Panc1 (cell line): ENCODE data around the gene TINAGL1. TPM values are rescaled to one million over a fixed set of nuclear protein-coding genes. Genes with fewer than 3 reads are reported as not detected.

Experiments used
- ATAC-seq: fragments of 200-7000 bp; cut with Tn5 transposase; 2 replicates; pipeline ENCODE4 v1.9.1; 2020; ENCODE audit warnings: mild to moderate bottlenecking, moderate library complexity
- BruUV-seq: library from RNA; stranded (reverse); fragments of 400-500 nt; replicated peaks from 2 replicates; lab custom pipeline; 2021; lab: Mats Ljungman, UMichigan
- CTCF ChIA-PET: fragments of 300-600 bp; sonication (Branson Sonifier 250); formaldehyde crosslinking; loops from one replicate; lab custom pipeline; 2022; ENCODE audit warnings: antibody characterized with exemption; lab: Charles Lee
- POLR2A ChIA-PET: fragments of 300-600 bp; sonication (Branson Sonifier 250); formaldehyde crosslinking; loops from one replicate; lab custom pipeline; 2022; ENCODE audit warnings: antibody characterized with exemption; lab: Charles Lee
- DNase-seq: peaks from one replicate; pipeline ENCODE4 v3.0.0-alpha.2; 2010; ENCODE audit warnings: low read depth, low spot score
- H3K27ac ChIP-seq: 2 replicates; pipeline ENCODE4 v1.5.1; 2011; ENCODE audit warnings: mild to moderate bottlenecking, low read length, inconsistent platforms
- H3K27me3 ChIP-seq: fragments of 200-500 bp; sonication (Bioruptor generic); 2 replicates; pipeline ENCODE4 v1.6.0; 2014; ENCODE audit warnings: low read length, inconsistent platforms; ENCODE audit not compliant: control insufficient read depth, insufficient read depth
- H3K36me3 ChIP-seq: fragments of 200-500 bp; sonication (Bioruptor generic); 2 replicates; pipeline ENCODE4 v1.5.1; 2014; ENCODE audit warnings: inconsistent platforms, mild to moderate bottlenecking, low read length, moderate library complexity; ENCODE audit not compliant: control insufficient read depth, insufficient read depth
- H3K4me1 ChIP-seq: 2 replicates; pipeline ENCODE4 v1.5.1; 2011; ENCODE audit warnings: inconsistent platforms, mild to moderate bottlenecking, low read length, moderate library complexity; ENCODE audit not compliant: control insufficient read depth, insufficient read depth
- H3K4me3 ChIP-seq, 2 experiments: 2 replicates each; pipeline ENCODE4 v1.5.1; 2011 to 2012; ENCODE audit warnings: low read depth in 2 of 2, low read length in 2 of 2, mild to moderate bottlenecking in 2 of 2, inconsistent platforms in 1 of 2, moderate library complexity in 1 of 2
- H3K9me3 ChIP-seq: fragments of 200-500 bp; sonication (Bioruptor generic); 2 replicates; pipeline ENCODE4 v1.5.1; 2014; ENCODE audit warnings: low read depth, mild to moderate bottlenecking, inconsistent platforms, low read length, moderate library complexity; ENCODE audit not compliant: control insufficient read depth, insufficient read depth
- CTCF ChIP-seq: fragments of 450-650 bp; IDR thresholded peaks from 2 replicates; pipeline ENCODE4 v1.5.1; 2017; ENCODE audit warnings: mild to moderate bottlenecking
- POLR2AphosphoS5 ChIP-seq: IDR thresholded peaks from 2 replicates; pipeline ENCODE4 v1.6.1; 2012; ENCODE audit warnings: mild to moderate bottlenecking, low read depth, low read length, moderate library complexity
- REST ChIP-seq, 2 experiments: IDR thresholded peaks; 2 replicates each; pipeline ENCODE4 v1.6.1; 2011 to 2012; ENCODE audit warnings: low read depth in 2 of 2, control low read depth in 1 of 2, low read length in 1 of 2, mild to moderate bottlenecking in 1 of 2, moderate library complexity in 1 of 2; ENCODE audit not compliant: insufficient read depth in 1 of 2
- SIN3A ChIP-seq: IDR thresholded peaks from 2 replicates; pipeline ENCODE4 v1.6.1; 2012; ENCODE audit warnings: low read depth, mild to moderate bottlenecking, low read length, moderate library complexity, borderline replicate concordance; ENCODE audit not compliant: insufficient read depth
- TCF7L2 ChIP-seq: IDR thresholded peaks from 2 replicates; pipeline ENCODE4 v1.6.1; 2011; ENCODE audit warnings: mild to moderate bottlenecking, low read depth, low read length, inconsistent platforms
- in situ Hi-C: cut with HindIII; loops from 2 replicates; pipeline ENCODE4 v1.10.0; 2016; ENCODE audit warnings: low sequenced_read_pairs, low pct_unique_long_range_greater_than_20kb
- intact Hi-C: fragments of 100-400 bp; cut with micrococcal nuclease; formaldehyde crosslinking; loops from one replicate; pipeline ENCODE4 v1.10.0; 2022; ENCODE audit not compliant: unreplicated experiment
- total RNA-seq: library from RNA; stranded (reverse); gene quantifications from one replicate; pipeline ENCODE4 v1.2.1, GENCODE V29; 2021; ENCODE audit not compliant: unreplicated experiment

The TINAGL1 gene
- total RNA-seq, 1 experiment from 2014 or later, result 6.1 TPM

- POLR2A ChIA-PET, result interaction anchor here (0.6 kb wide), 1 partner anchor 139 kb away, joined by 4 read pairs; no protein-coding TSS in a partner anchor
- intact Hi-C loops, result no loop called here
- in situ Hi-C loops, result no loop called here
- TF ChIP-seq REST (IDR thresholded peaks at IDR 0.05; ENCODE audit: insufficient read depth in 1 of 2, low read depth in 2 of 2, low read length in 1 of 2) (no peak), TCF7L2 (no peak), CTCF (no peak), SIN3A (no peak), POLR2AphosphoS5 (no peak)
- no peak for DNase-seq
- CTCF ChIA-PET, result interaction anchor here (0.6 kb wide), 1 partner anchor 146 kb away, joined by 3 read pairs; no protein-coding TSS in a partner anchor
- Histone ChIP-seq H3K27me3 (no peaks in the 10 kb centered on the region; the same call in 1 of the 2 replicates), H3K4me1 (no peaks in the 10 kb centered on the region), H3K4me3 (no peak overlapping the region), H3K27ac (no peak overlapping the region), H3K36me3 (no peaks in the 10 kb centered on the region), H3K9me3 (no peaks in the 10 kb centered on the region)
- no TSS peak for BruUV-seq
- no peak for ATAC-seq
These were observed 35.1 kb upstream of the TINAGL1 start for GRCh38 chr1:31541194-31541593.

- Histone ChIP-seq H3K27me3 (no peaks in the 10 kb centered on the region; the same call in 1 of the 2 replicates), H3K4me3 (no peak overlapping the region), H3K36me3 (no peaks in the 10 kb centered on the region), H3K4me1 (peaks cover 3% of the 10 kb centered on the region; the same call in 1 of the 2 replicates), H3K9me3 (no peaks in the 10 kb centered on the region), H3K27ac (no peak overlapping the region)
- CTCF ChIA-PET, result no interaction called here
- TF ChIP-seq CTCF (no peak), SIN3A (no peak), TCF7L2 (no peak), REST (IDR thresholded peaks at IDR 0.05; ENCODE audit: insufficient read depth in 1 of 2, low read depth in 2 of 2, low read length in 1 of 2) (no peak), POLR2AphosphoS5 (no peak)
- intact Hi-C loops (no loop called here), in situ Hi-C loops (no loop called here)
- ATAC-seq (no peak), DNase-seq (no peak)
- POLR2A ChIA-PET, result no interaction called here
- BruUV-seq, result no TSS peak
These were observed 30.3 kb upstream of the TINAGL1 start for GRCh38 chr1:31545927-31546540.
